Measurements from ENCODE around the gene PTPN11.

- TF ChIP-seq POLR2A (IDR thresholded peaks at IDR 0.05; ENCODE audit: low read depth, low read length): no peak
- TF ChIP-seq POLR2AphosphoS5 (IDR thresholded peaks at IDR 0.05; ENCODE audit: low read depth, low read length): no peak
- TF ChIP-seq PAX5 (IDR thresholded peaks at IDR 0.05; ENCODE audit: insufficient read depth, low read length, severe bottlenecking): no peak
- TF ChIP-seq TAF1 (IDR thresholded peaks at IDR 0.05; ENCODE audit: low read depth, low read length): no peak
These were observed 27.4 kb downstream of the PTPN11 start for GRCh38 chr12:112446008-112446725.
